ENCODE data around the gene OR10J4.

DNA sequence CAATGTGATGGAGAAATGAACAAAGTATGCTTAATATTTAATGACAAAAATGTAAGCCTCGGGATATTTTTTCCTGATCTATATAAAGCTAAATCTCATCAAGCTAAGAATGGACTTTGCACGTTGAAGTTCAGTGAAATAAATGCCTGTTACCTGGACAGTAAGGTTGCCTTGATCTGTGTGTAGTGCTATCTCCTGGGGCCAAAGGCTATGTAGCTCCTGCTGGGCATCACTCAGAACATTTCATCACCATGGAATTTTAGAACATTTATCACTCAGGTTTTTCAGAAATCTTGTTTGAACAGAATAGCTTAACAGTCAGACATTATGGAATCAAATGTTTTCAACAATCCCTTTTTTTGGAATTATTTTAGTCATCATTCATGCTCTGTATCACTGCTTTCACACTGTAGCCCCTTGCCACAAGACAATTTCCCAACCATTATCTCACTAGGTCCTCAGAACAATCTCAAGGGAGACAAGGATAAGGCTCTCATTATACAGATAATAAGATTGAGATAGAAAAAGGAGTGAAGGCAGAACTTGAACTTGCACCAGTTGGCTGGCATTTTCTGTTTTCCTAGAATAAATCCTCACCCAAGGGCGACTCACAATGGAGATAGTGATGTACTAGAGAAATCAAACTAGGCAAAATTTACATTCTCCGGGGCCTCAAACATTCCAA lies 11.2 kb downstream of the OR10J4 start:
- TF ChIP-seq, protein P1, sequence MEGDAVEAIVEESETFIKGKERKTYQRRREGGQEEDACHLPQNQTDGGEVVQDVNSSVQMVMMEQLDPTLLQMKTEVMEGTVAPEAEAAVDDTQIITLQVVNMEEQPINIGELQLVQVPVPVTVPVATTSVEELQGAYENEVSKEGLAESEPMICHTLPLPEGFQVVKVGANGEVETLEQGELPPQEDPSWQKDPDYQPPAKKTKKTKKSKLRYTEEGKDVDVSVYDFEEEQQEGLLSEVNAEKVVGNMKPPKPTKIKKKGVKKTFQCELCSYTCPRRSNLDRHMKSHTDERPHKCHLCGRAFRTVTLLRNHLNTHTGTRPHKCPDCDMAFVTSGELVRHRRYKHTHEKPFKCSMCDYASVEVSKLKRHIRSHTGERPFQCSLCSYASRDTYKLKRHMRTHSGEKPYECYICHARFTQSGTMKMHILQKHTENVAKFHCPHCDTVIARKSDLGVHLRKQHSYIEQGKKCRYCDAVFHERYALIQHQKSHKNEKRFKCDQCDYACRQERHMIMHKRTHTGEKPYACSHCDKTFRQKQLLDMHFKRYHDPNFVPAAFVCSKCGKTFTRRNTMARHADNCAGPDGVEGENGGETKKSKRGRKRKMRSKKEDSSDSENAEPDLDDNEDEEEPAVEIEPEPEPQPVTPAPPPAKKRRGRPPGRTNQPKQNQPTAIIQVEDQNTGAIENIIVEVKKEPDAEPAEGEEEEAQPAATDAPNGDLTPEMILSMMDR (optimal IDR thresholded peaks at IDR 0.05 in 1 of 3, IDR thresholded peaks at IDR 0.05 in 1 of 3, conservative IDR thresholded peaks at IDR 0.05 in 1 of 3; ENCODE audit: extremely low read depth in 1 of 3, insufficient read depth in 2 of 3, low read length in 3 of 3) = no peak
- no peak for TF ChIP-seq EZH2 (IDR thresholded peaks at IDR 0.05; ENCODE audit: low read length)
